Measurements from ENCODE around the gene NGEF. TPM values are rescaled to one million over a fixed set of nuclear protein-coding genes. Genes with fewer than 3 reads are reported as not detected.

NGEF gene
- total RNA-seq, 2 experiments from 2014 or later: not detected

- DNase-seq (no peak), ATAC-seq (ENCODE audit: poor library complexity) (no peak)
- H3K27me3 Mint-ChIP-seq: peaks cover 7% of the 10 kb centered on the region
- H3K9me3 Mint-ChIP-seq: no peaks in the 10 kb centered on the region
- POLR2A ChIA-PET: no interaction called here
- no peaks in the 10 kb centered on the region for H3K4me1 ChIP-seq (ENCODE audit: insufficient read depth, low read length)
- peaks cover 0 to 14% of the 10 kb centered on the region in 2 experiments for H3K9me3 ChIP-seq (ENCODE audit: control insufficient read depth in 1 of 2, insufficient read depth in 1 of 2, low read length in 2 of 2)
- intact Hi-C loops (cut with DNase I, micrococcal nuclease): no loop called here
- no peaks in the 10 kb centered on the region for H3K4me1 Mint-ChIP-seq (ENCODE audit: low read depth)
- H3K4me3 ChIP-seq (ENCODE audit: low read length): no peak overlapping the region
- H3K27ac ChIP-seq (ENCODE audit: low read depth in 1 of 2, low read length in 2 of 2): no peak overlapping the region
- no peak overlapping the region for H3K27ac Mint-ChIP-seq
- CTCF ChIA-PET: no interaction called here
- no peak overlapping the region for H3K4me3 Mint-ChIP-seq
- TF ChIP-seq CTCF (IDR thresholded peaks at IDR 0.05): no peak
- no peaks in the 10 kb centered on the region for H3K36me3 Mint-ChIP-seq (ENCODE audit: low read depth)
- H3K36me3 ChIP-seq (ENCODE audit: insufficient read depth, low read length): no peaks in the 10 kb centered on the region
- no peaks in the 10 kb centered on the region for H3K27me3 ChIP-seq (ENCODE audit: control insufficient read depth in 1 of 2, insufficient read depth in 2 of 2, low read length in 2 of 2)
These were observed 114.2 kb downstream of the NGEF start for GRCh38 chr2:232898592-232899543.

GRCh38 chr2:232897598-232898408 is 115.3 kb downstream of the NGEF start:
- Histone ChIP-seq H3K27me3 (ENCODE audit: control insufficient read depth in 1 of 2, insufficient read depth in 2 of 2, low read length in 2 of 2) (no peaks in the 10 kb centered on the region), H3K4me3 (ENCODE audit: low read length) (no peak overlapping the region), H3K9me3 (ENCODE audit: control insufficient read depth in 1 of 2, insufficient read depth in 1 of 2, low read length in 2 of 2) (peaks cover 0 to 14% of the 10 kb centered on the region in 2 experiments), H3K27ac (ENCODE audit: low read depth in 1 of 2, low read length in 2 of 2) (no peak overlapping the region), H3K36me3 (ENCODE audit: insufficient read depth, low read length) (no peaks in the 10 kb centered on the region), H3K4me1 (ENCODE audit: insufficient read depth, low read length) (no peaks in the 10 kb centered on the region)
- ChIA-PET CTCF (no interaction called here), POLR2A (no interaction called here)
- H3K9me3 Mint-ChIP-seq: no peaks in the 10 kb centered on the region
- ATAC-seq (ENCODE audit: poor library complexity): no peak
- no peaks in the 10 kb centered on the region for H3K4me1 Mint-ChIP-seq (ENCODE audit: low read depth)
- DNase-seq: no peak
- no peak for TF ChIP-seq CTCF (IDR thresholded peaks at IDR 0.05)
- intact Hi-C loops (cut with DNase I, micrococcal nuclease): no loop called here
- H3K4me3 Mint-ChIP-seq: no peak overlapping the region
- H3K27ac Mint-ChIP-seq: no peak overlapping the region
- no peaks in the 10 kb centered on the region for H3K36me3 Mint-ChIP-seq (ENCODE audit: low read depth)
- H3K27me3 Mint-ChIP-seq: peaks cover 10% of the 10 kb centered on the region

DNA sequence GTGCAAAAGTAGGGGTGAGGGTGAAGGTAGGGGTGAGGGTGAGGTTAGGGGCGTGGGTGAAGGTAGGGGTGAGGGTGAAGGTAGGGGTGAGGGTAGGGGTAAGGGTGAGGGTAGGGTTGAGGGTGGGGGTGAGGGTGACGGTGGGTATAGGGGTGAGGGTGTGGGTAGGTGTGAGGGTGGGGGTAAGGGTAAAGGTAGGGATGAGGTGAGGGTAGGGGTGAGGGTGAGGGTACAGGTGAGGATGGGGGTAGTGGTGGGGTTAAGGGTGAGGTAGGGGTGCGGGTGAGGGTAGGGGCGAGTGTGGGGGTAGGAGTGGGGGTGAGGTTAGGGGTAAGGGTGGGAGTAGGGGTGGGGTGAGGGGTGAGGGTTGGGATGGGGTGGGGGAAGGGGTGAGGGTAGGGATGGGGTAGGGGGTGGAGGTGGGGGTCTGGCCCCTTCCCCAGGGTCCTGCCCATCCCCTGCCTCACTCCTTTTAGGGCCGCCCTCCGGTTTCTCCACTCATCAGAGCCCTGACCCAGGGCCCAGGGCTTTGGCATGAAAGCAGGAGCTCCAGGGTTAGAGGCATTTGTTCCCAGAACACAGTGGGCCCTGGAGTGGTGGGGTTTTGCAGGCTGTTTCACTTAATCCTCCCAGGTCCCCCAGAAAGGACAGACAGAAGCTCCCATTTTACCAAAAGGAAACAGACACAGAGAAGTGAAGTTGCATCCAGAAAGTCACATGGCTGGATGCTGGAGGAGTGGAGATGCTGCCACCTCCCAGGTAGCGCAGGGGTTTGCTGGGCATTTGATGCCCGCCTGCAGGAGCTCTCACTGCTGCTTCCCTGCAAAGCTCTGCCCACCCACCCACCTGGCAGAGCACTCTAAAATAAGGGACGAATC is 116.1 kb downstream of the NGEF start:
- no peak for TF ChIP-seq CTCF (IDR thresholded peaks at IDR 0.05)
- Mint-ChIP-seq H3K4me1 (ENCODE audit: low read depth) (no peaks in the 10 kb centered on the region), H3K27ac (no peak overlapping the region), H3K36me3 (ENCODE audit: low read depth) (no peaks in the 10 kb centered on the region), H3K4me3 (no peak overlapping the region), H3K27me3 (peaks cover 18% of the 10 kb centered on the region), H3K9me3 (no peaks in the 10 kb centered on the region)
- no peaks in the 10 kb centered on the region for H3K36me3 ChIP-seq (ENCODE audit: insufficient read depth, low read length)
- ATAC-seq (ENCODE audit: poor library complexity) (no peak), DNase-seq (no peak)
- intact Hi-C loops (cut with DNase I, micrococcal nuclease): no loop called here
- H3K4me3 ChIP-seq (ENCODE audit: low read length): no peak overlapping the region
- CTCF ChIA-PET: no interaction called here
- POLR2A ChIA-PET: no interaction called here
- H3K4me1 ChIP-seq (ENCODE audit: insufficient read depth, low read length): no peaks in the 10 kb centered on the region
- peaks cover 0 to 10% of the 10 kb centered on the region in 2 experiments for H3K9me3 ChIP-seq (ENCODE audit: control insufficient read depth in 1 of 2, insufficient read depth in 1 of 2, low read length in 2 of 2)
- no peak overlapping the region for H3K27ac ChIP-seq (ENCODE audit: low read depth in 1 of 2, low read length in 2 of 2)
- H3K27me3 ChIP-seq (ENCODE audit: control insufficient read depth in 1 of 2, insufficient read depth in 2 of 2, low read length in 2 of 2): peaks cover 0 to 4% of the 10 kb centered on the region in 2 experiments

All from CD4-positive, alpha-beta T cell (primary cell).